ENCODE data around the gene SCO2. TPM values are rescaled to one million over a fixed set of nuclear protein-coding genes. Genes with fewer than 3 reads are reported as not detected.
A peak's percentile ranks its signal among the peaks of the same experiment; 100 is the strongest.

Gene SCO2
- total and polyA plus RNA-seq, 9 of the 15 experiments (the other 6 are each of a cell fraction or from before 2014, with no cell fraction given): 0.34 to 4.0 (median 1.1) TPM; not detected in 3

- TF ChIP-seq MYNN (IDR thresholded peaks at IDR 0.05) (no peak; the same call in 1 of the 2 replicates), MYNN (CRISPR knock-in tag; IDR thresholded peaks at IDR 0.05) (no peak), CBFA2T3 (IDR thresholded peaks at IDR 0.05) (no peak), ATF2 (CRISPR knock-in tag; IDR thresholded peaks at IDR 0.05) (no peak), CC2D1A (IDR thresholded peaks at IDR 0.05) (no peak; the same call in 1 of the 2 replicates), ELK1 (CRISPR knock-in tag; IDR thresholded peaks at IDR 0.05) (no peak), PHB (CRISPR knock-in tag; IDR thresholded peaks at IDR 0.05) (no peak), RAD21 (CRISPR knock-in tag; conservative IDR thresholded peaks at IDR 0.05 in 1 of 2, IDR thresholded peaks at IDR 0.05 in 1 of 2) (peak; percentile 58 to 69), SP2 (IDR thresholded peaks at IDR 0.05; ENCODE audit: extremely low read depth, low read depth, low read length, poor library complexity, severe bottlenecking) (no peak), MEF2D (tag; conservative IDR thresholded peaks at IDR 0.05; ENCODE audit: low read depth) (no peak), SOX6 (IDR thresholded peaks at IDR 0.05) (no peak), SMARCE1 (IDR thresholded peaks at IDR 0.05) (no peak), TSHZ1 (CRISPR knock-in tag; IDR thresholded peaks at IDR 0.05) (no peak), NCOA4 (IDR thresholded peaks at IDR 0.05; ENCODE audit: partially characterized antibody) (no peak), XRCC5 (IDR thresholded peaks at IDR 0.05; ENCODE audit: low read depth, low read length) (0 out of 2 replicates have a peak, but pooled peaks have one; percentile 38), SMC3 (conservative IDR thresholded peaks at IDR 0.05; ENCODE audit: insufficient read depth, low read depth, low read length) (0 out of 2 replicates have a peak, but pooled peaks have one; percentile 20), TEAD4 (IDR thresholded peaks at IDR 0.05; ENCODE audit: low read length) (peak; percentile 25; the same call in 1 of the 2 replicates), TEAD4 (CRISPR knock-in tag; IDR thresholded peaks at IDR 0.05; ENCODE audit: borderline replicate concordance) (no peak), ARID2 (IDR thresholded peaks at IDR 0.05) (no peak), CREM (IDR thresholded peaks at IDR 0.05; ENCODE audit: low read depth) (peak; percentile 24; the same call in 1 of the 2 replicates), ZNF175 (CRISPR knock-in tag; IDR thresholded peaks at IDR 0.05; ENCODE audit: low read depth) (no peak), EP400 (IDR thresholded peaks at IDR 0.05) (no peak), STAT5B (CRISPR knock-in tag; IDR thresholded peaks at IDR 0.05) (no peak), NCOA2 (IDR thresholded peaks at IDR 0.05; ENCODE audit: partially characterized antibody in 2 of 2) (no peak), TCF7L2 (IDR thresholded peaks at IDR 0.05; ENCODE audit: low read depth, low read length) (no peak)
Observed at GRCh38 chr22:50498322-50498890, 27.0 kb downstream of the SCO2 start (continued).
